K562 (cell line): Measurements from ENCODE around the gene PTK7. TPM values are rescaled to one million over a fixed set of nuclear protein-coding genes. Genes with fewer than 3 reads are reported as not detected.

ENCODE experiments used
- ATF6 ChIP-seq: sonication (generic); formaldehyde crosslinking; IDR thresholded peaks from 2 replicates; pipeline ENCODE4 v1.4.0; 2020; ENCODE audit warnings: mild to moderate bottlenecking, missing genetic modification reagents
- CREB5 ChIP-seq: fragments of 250-450 bp; sonication (Bioruptor Pico); IDR thresholded peaks from 2 replicates; pipeline ENCODE4 v1.5.0; 2020; ENCODE audit warnings: mild to moderate bottlenecking
- POLR3A ChIP-seq: IDR thresholded peaks from 2 replicates; pipeline ENCODE4 v1.6.1; 2011; ENCODE audit warnings: borderline replicate concordance, mild to moderate bottlenecking, moderate library complexity; ENCODE audit not compliant: insufficient read length, insufficient read depth; ENCODE audit errors: extremely low read depth
- RBM39 ChIP-seq: fragments of 200-400 bp; formaldehyde crosslinking; optimal IDR thresholded peaks from 2 replicates; pipeline ENCODE3; 2018; ENCODE audit warnings: low read depth, low read length
- ZBTB43 ChIP-seq: sonication (generic); formaldehyde crosslinking; IDR thresholded peaks from 2 replicates; pipeline ENCODE4 v1.8.0; 2023; ENCODE audit warnings: mild to moderate bottlenecking, missing genetic modification reagents
- polyA plus RNA-seq, 8 experiments: library from polyadenylated mRNA; depleted of rRNA in 4 of 8; stranded (reverse) in 5 of 8; unstranded in 3 of 8; fragments of >200 nt; fragmentation: Nextera tagmentation in 2 of 8; fragmentation: Illumina TruSeq in 1 of 8; extraction: Ambion mirVana in 2 of 8; extraction: Trizol in 1 of 8; gene quantifications; 2 replicates each; pipeline versions ENCODE4 v1.2.1 to v1.2.3, GENCODE V29; 2011 to 2014; ENCODE audit warnings: inconsistent platforms in 1 of 8, missing spikeins in 1 of 8
- total RNA-seq, 7 experiments: library from RNA; depleted of rRNA in 6 of 7; stranded (reverse); fragments of >200 nt in 6 of 7; fragmentation: Illumina TruSeq in 2 of 7; extraction: Trizol in 2 of 7; gene quantifications; 2 replicates each; pipeline versions ENCODE4 v1.2.1 to v1.2.3, GENCODE V29; 2011 to 2021; ENCODE audit warnings: low replicate concordance in 1 of 7

PTK7 gene
- total and polyA plus RNA-seq, 9 of the 15 experiments (the other 6 are each of a cell fraction or from before 2014, with no cell fraction given), result 0.20 to 6.8 (median 4.2) TPM

- no peak for TF ChIP-seq ATF6 (CRISPR knock-in tag)
- no peak for TF ChIP-seq POLR3A
- no peak for TF ChIP-seq RBM39
- TF ChIP-seq CREB5 (CRISPR knock-in tag), result no peak
- no peak for TF ChIP-seq ZBTB43
These were observed 17.5 kb downstream of the PTK7 start (continued) for GRCh38 chr6:43093436-43094289.
